Activated T-cell treated with anti-CD3 and anti-CD28 coated beads, Interleukin-2, amount 50 U/mL, for 1 hour (primary cell): ENCODE results near the gene HTR3A.

Experiments
- DNase-seq: peaks from one replicate; pipeline ENCODE4 v3.0.0-alpha.2; 2020

The HTR3A gene

DNA sequence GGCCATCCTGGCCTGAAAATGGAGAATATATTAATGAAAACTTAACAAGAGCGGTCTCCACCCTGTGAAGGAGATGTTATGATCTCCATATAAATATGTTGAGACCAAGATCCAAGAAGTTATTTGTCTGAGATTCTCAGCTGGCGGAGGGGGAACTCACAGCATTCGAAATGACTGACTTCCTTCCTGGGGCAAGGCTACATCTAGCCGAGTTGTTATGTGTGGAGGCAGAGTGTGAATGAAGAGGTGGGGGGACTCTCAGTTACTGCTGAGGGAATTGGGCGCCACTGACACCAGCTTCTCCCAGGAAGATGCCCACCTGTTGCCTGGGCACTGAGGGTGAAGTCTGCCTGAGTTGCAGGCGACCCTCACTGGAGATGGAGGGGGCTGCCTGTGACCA, 5.9 kb downstream of the HTR3A start:
- no peak for DNase-seq

DNA sequence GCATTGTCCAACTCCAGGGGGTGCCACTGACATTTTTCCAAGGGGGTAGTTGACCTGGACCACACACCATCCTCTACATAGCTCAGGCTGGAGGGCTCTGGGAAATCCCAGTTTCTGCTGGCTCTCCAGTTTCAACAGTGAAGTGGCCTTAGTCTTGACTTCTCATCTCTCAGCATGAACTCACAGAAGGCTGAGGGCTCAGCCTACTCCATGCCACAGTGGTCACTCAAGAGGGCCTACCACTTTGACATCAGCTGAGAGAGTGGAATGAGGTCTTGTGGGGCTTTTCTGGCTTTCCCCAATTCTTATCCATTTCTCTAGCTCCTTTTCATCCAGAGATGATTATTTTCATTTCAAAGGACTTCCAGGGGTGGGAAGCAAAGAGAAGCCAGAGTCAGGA, 7.4 kb downstream of the HTR3A start:
- no peak for DNase-seq

DNA sequence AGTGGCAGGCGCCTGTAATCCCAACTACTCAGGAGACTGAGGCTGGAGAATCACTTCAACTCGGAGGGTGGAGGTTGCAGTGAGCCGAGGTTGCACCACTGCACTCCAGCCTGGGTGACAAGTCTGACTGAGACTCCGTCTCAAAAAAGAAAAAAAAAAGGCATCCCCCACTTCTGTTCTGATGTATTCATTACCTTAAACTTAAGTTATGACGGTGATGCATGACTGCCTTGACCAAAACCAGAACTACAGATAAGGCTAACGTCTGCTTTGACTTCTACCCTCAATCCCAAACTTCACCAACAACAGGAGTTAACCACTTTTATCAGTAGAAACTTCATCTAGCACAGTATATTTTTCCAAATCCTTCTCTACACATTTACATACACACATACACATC, 9.9 kb downstream of the HTR3A start:
- no peak for DNase-seq

DNA sequence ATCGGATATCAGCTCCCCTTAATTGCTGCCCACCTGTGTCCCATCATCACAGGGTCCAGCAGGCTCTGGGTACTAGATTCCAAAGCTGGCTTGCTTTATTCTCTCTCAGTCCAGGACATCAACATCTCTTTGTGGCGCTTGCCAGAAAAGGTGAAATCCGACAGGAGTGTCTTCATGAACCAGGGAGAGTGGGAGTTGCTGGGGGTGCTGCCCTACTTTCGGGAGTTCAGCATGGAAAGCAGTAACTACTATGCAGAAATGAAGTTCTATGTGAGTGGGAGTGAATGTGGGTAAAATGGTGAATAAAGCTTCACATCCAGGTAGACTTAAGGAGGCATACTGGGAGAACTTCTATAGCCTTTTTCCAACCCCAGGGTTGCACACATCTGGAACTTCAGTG, 11.0 kb downstream of the HTR3A start:
- DNase-seq: no peak

DNA sequence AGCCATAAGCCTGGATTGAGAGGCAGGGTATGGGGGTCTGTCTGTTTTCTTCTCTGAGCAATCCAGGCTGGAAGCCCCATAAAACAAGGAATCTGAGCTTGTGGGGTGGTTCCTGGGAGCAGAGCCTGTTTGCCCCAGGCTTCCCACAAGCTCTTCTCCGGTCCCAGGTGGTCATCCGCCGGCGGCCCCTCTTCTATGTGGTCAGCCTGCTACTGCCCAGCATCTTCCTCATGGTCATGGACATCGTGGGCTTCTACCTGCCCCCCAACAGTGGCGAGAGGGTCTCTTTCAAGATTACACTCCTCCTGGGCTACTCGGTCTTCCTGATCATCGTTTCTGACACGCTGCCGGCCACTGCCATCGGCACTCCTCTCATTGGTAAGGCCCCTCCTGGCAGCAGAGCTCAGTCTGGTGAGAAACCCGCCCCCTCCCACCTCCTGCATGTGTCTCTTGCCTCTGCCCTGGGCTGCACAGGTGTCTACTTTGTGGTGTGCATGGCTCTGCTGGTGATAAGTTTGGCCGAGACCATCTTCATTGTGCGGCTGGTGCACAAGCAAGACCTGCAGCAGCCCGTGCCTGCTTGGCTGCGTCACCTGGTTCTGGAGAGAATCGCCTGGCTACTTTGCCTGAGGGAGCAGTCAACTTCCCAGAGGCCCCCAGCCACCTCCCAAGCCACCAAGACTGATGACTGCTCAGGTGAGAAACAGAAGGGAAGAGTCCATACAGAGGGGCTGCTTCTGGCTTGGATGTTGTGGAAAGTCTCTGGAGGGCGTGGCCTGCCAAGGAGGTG, 11.6 kb downstream of the HTR3A start:
- no peak for DNase-seq

DNA sequence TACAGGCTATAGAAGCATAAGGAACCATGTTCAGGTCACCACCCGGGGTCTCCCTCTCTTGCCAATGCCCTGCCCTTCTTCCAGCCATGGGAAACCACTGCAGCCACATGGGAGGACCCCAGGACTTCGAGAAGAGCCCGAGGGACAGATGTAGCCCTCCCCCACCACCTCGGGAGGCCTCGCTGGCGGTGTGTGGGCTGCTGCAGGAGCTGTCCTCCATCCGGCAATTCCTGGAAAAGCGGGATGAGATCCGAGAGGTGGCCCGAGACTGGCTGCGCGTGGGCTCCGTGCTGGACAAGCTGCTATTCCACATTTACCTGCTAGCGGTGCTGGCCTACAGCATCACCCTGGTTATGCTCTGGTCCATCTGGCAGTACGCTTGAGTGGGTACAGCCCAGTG, 14.5 kb downstream of the HTR3A start:
- no peak for DNase-seq

DNA sequence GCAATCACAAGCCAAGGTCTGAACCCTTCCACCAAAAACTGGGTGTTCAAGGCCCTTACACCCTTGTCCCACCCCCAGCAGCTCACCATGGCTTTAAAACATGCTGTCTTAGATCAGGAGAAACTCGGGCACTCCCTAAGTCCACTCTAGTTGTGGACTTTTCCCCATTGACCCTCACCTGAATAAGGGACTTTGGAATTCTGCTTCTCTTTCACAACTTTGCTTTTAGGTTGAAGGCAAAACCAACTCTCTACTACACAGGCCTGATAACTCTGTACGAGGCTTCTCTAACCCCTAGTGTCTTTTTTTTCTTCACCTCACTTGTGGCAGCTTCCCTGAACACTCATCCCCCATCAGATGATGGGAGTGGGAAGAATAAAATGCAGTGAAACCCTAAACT, 15.0 kb downstream of the HTR3A start:
- DNase-seq: no peak

DNA sequence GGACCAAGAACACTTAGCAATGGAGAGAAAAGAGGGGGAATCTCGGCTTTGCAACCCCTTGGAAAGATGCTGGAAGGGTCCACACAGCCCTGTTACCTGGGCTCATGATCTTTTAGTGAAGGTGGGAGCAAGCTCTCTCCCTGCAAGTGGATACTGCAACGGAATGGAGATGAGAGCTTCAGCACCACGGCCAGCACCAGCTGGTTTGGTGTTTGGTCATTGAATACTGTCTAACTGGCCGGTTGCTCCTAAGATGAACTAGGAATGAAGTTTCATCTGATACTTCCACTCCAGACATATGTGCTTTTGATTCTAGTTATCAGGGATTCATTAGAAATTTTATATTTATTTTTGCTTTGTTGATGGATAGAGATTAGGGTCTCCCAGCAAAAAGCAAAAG, 16.3 kb downstream of the HTR3A start:
- DNase-seq: no peak

DNA sequence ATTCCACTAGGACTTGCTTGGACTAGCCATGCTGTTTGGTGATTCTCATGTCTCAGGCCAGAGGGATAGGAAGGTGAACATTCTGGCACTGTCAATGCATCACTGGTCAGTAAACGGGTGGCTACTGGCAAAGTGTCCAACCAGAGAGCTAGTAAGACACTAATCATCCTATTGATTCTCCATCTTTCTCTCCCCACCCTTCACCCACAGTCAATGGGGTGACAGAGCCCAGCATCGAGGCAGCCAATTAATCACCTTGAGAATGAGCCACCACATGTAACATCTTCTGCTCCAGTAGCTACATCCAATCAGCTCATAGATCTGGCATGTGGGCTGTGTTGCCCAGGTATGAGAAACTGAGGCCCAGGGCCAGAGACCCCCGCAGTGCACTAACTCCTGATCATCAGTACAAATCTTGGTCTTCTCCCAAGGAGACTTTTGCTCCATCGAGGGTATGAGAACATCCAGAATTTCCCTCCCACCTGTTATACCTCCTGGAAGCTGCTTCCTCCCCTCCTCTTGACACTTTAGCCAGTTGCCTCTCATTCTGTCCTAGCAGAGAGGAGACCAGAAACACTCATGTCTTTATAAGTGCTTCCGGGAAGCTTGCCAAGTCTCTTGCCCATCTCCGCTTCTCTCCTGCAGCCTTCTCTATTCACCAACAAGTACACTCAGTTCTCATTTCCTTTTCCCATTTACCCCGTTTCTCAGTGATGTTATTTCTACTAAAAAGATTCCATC, 17.0 kb downstream of the HTR3A start:
- no peak for DNase-seq

DNA sequence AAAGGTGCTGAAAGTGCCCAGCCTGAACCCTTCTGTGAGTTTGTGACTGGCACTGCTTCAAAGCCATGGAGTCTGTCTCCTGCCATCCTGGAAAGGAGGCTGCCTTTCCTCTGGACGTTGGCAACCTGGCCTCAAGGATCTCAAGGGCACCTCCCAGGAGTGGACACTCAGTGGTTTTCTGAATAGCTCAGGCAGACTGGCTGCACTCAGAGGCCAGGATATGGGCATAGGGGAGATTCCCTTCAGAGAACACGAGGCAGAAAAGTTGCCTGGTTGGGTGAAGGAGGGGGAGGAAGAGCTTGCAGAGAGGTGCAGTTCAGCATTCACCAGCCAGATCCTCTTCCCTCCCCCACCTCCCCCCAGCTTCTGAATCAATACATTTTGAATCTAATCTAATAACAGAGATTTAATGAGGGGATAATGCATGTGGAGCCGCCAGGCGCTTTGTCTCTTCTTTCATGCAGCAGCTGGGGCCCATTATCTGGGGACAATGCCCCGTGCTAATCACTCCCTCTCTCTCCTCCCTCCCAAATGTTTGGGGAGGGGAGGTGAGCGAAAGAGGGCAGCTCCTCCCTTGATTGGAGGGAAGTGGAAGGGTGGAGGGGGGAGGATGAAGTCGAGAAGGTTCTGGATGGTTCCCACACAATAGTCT, 17.7 kb downstream of the HTR3A start:
- DNase-seq: no peak

DNA sequence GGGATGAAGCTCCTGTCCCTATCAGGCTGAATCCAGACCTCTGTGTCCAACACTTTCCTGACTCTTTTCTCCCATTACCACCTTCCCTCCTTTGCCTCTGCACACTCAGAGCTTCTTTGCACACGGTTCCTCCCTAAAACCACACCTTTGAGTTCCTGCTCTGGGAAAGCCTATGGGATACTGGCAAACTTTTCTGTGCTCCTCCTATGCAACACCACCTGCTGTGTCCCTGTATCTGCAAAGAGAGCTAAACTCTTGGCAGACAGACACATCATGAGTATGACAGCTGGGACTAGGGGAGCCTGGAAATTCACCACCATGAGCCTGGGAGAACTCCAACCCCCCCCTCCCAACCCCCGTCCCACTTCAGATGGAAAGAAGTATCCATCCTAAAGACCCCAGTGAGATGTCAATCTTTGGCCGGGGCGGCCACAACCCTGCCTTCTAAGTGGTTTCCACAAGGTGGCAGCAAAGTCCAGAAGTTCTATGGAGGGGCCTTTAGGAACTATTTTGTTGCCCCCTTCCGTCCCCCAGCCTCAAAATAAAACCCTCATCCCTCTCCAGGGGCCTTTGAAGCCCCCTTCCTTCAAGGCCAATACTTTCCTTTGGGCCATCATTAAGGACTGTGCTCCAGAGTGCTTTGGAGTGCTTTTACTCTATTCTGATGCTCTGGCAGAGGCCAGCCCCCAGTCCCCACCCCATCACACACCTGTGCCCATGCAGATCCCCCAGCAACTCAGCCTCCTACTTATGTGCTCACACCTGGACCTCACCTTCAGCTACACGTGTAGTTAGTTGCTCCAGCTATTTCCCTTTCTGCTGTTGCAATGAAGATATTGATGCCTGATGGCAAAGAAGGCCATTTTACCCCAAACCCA, 19.4 kb downstream of the HTR3A start:
- DNase-seq: peak; percentile 54

DNA sequence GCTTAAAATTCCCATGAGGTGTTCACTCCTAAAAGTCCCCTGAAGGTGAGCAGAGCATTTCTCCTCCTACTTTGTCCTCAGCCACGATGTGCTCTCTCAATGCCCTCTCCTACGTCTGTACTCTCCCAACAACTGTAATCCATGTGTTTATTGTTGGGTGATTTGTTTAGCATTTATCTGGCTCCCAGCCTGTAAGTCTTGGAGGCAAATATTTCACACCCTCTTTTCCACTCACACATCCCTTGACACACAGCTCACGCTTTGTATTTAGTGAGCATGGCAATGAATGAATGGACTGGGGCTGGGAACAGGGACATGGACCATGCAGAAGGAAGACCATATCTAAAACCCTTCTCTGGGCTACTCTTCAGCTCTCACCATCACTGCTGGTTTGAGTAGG, 22.6 kb downstream of the HTR3A start:
- DNase-seq: no peak

DNA sequence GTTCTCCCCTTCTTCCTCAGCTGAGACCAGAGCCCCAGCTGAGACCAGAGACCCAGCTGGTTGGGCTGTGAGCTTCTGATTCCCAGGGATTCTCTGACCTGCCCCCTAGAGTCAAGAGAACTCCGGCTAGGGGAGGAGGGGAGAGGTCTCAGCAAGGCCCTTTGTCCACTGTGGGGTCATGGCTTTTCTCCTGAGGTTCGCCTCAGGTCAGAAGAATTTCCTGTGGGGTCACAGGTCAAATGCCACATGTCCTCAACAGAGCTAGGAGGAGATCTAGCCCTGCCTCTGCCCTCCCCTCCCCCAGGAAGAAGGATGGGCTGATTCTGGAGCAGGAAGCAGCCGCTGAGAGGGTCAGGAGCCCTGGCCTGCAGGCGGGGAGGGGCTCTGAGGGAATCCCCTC, 23.7 kb downstream of the HTR3A start:
- no peak for DNase-seq

DNA sequence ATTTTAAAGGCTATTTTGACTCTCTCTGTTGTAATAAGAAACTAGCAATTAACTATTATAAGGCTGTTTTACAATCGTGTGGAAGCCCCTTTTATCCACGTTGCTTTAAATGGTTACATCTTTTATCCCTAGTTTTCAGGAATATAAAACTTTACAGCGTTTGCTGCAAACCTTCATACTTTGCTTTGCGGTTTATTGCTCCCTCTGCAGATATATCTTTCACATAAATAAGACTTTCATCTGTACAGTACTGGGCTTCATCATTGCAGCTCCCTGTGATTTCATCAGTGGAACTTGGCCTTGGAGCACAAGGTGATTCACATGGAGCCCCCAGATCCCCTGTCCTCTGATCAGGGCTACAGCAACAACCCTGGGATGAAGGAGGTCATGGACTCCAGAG, 25.6 kb downstream of the HTR3A start:
- no peak for DNase-seq

DNA sequence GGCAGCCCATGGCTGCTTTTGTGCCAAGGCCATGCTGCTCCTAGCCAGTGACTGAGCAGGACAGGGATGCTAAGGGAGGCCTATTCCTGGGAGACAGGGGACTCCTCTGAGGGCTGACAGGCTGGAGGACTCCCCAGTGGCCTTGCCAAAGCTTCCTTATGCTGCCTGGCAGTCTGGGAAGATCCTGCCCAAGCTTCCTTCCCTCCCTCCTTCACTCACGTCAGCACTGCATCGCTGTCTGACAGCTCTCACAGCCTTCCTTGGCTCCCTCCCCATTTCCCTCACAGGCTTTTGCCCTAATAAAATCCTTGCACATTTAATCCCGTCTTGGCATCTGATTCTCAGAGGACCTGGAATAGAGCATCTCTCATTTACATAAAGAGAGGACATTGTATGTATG, 26.5 kb downstream of the HTR3A start:
- no peak for DNase-seq

DNA sequence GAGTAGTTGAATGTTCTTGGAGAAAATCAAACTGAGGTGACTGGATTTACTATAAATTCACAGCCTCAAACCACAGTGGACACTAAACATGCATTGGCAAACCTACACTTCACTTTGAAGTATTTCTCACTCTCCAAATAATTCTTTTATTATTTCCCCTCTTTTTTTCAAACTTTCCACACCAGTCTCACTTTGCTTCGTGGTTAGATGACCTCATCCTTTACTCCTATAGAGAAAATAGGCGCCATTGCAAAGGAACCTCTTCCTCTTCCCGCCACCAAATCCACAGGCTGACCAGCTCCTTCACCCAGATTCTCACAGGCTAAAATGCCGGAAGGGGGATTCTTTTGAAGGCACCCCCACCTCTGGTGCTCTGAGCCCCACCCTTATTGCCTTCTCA, 33.4 kb downstream of the HTR3A start:
- DNase-seq: no peak

DNA sequence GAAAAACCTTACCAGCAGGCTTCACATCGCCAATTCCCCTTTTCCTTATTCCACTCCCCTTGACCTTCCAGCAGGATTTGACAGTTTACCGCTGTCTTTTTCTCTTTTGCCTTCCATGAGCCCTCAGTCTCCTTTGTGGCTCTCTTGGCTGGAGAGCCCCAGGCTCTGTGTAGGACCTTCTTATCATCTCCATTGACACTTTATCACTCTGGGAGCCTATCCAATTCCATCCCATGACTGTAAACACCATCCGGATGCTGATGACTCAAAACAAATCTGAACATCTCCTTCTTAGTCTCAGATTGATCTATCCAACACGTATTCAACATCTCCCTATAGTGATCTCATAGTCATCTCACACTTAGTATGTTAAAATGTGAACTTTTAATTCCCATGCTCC, 36.0 kb downstream of the HTR3A start:
- DNase-seq: no peak

DNA sequence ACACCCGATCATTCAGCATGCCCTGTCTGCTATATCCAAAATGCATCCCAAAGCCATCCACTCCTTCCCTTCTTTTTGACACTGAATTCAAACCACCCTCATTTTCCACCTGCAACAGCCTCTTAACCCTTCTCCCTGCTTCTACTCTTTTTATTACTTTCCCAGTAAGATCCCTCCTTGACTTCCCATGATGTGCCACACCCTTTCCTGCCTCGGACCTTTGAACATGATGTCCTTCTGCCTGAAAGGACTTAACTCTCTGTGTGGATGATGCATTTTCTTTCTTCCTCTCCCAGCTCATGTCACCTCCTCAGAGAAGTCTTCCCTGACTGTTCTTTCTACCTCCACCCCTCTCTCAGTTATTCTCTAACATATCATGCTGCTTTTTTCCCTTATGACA, 36.5 kb downstream of the HTR3A start:
- DNase-seq: no peak

DNA sequence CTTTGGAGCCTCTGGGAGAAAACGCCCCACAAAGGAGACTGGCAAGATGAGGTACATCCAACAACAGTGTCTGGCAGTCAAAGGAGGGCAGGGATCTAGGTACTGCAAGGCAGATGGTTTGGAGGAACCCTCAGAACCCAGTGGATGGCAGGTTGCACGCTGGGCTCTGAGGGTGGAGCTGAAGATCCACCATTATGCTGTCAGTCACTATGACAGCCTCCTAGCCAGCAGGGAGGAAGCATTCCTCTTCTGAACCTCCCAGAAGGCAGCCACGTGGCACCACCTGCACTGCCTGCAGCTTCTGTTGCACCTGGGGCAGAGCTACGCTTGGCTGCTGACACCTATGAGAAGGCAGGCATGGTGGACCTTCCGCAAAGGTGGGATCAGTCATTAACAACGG, 40.2 kb downstream of the HTR3A start:
- no peak for DNase-seq

DNA sequence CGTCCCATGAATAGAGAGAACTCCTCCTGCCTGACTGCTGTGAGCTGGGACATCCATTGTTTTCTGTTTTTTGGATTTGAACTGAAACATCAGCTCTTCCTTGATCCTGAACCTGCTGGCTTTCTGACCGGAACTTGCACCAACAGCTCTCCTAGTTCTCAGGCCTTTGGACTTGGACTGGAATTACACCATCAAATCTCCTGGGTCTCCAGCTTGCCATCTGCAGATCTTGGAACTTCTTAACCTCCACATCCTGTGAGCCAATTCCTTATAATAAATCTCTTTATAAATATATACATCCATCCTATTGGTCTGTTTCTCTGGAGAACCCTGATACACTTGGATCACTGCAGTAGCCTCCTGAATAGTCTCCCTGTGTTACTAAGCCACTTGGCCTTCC, 42.1 kb downstream of the HTR3A start:
- no peak for DNase-seq

DNA sequence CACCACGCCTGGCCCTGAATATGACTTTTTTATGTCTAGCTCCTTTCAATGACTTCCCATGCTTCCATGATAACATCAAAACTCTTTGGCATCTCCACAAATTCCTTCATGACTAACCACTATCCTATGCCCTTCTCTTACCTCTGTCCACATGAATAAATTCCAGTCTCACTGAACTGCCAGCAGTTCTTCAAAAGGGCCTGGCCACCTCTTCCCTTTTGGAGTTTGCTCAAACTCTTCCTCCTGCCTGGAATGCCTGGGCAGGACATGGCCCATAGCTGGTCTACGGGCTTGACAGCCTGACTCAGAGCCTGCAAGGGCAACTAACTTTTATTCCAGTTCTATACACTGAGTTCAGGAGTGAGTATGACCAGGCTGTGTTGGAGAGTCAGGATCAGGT, 42.8 kb downstream of the HTR3A start:
- no peak for DNase-seq

DNA sequence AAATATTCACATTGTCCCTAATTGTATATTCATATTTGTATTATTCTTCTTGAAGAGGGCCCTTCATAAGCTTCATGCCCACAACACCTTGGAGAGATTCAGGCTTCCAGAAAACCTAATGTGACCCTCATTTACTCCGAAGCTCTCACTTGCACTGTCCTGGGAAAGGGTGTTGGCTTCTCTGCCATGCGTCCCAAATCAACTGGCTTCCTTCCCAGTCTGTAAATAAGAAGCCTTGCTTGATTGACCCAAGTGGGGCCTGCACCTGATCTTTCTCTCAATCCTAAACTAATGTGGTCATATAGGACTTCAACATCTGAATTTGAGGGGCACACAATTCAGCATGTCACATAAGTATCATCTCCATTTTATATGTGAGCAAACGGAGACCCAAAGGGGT, 44.1 kb downstream of the HTR3A start:
- no peak for DNase-seq

DNA sequence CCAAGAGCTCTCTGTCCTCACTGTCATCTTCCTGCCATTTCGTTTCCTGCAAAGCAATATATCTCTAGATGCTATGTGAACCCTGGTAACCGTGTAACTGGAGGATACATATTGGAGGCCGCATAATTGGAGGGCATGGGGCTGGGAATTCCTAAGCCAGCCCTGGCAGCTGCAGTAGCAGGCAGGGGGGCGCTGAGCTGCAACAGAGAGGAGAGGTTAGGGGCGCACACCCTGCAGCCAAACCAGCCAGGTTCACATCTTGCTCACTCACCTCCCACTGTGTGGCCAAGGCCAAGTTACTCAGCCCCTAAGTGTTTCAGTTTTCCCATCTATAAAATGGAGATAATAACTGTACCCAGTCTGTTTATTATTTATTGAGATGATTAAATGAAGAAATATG, 44.7 kb downstream of the HTR3A start:
- DNase-seq: no peak
